Activated T-helper 1 cell treated with anti-CD3 and anti-CD28 coated beads, Interleukin-2, amount 50 U/mL, for 16 hours (primary cell): ENCODE results near the gene FBLN1.
"Not testable (repeated sequence)": the region's sequence is repeated elsewhere in the genome, so short reads cannot be mapped to it uniquely, and the experiment has no call there.

Experiments used
- DNase-seq, 2 donors: peaks; one replicate each; pipeline ENCODE4 v3.0.0-alpha.2; 2020; ENCODE audit warnings: low read depth in 1 of 2, low spot score in 1 of 2

FBLN1 gene

GRCh38 chr22:45502215-45503049 lies at the start of gene FBLN1:
FBLN1 (plus strand) TSS chr22:45502883; CDS start chr22:45502986, 103 bp downstream.
- no peak for DNase-seq

GRCh38 chr22:45453764-45454163 lies 48.9 kb upstream of the FBLN1 start:
- no peak for DNase-seq

GRCh38 chr22:45454275-45454674 lies 48.4 kb upstream of the FBLN1 start:
- DNase-seq = no peak

- DNase-seq = no peak
Observed at GRCh38 chr22:45455212-45455611, 47.5 kb upstream of the FBLN1 start.

- DNase-seq = no peak
Observed at GRCh38 chr22:45455621-45456020, 47.1 kb upstream of the FBLN1 start.

GRCh38 chr22:45456811-45457210 lies 45.9 kb upstream of the FBLN1 start:
- no peak for DNase-seq

GRCh38 chr22:45458532-45458931 lies 44.2 kb upstream of the FBLN1 start:
- no peak for DNase-seq

- no peak for DNase-seq
Observed at GRCh38 chr22:45459235-45459634, 43.4 kb upstream of the FBLN1 start.

- DNase-seq = no peak
Observed at GRCh38 chr22:45460288-45461109, 42.2 kb upstream of the FBLN1 start.

GRCh38 chr22:45462034-45462655 lies 40.5 kb upstream of the FBLN1 start:
- no peak for DNase-seq

- not testable (repeated sequence) for DNase-seq
Observed at GRCh38 chr22:45463691-45464090, 39.0 kb upstream of the FBLN1 start.

- DNase-seq = no peak
Observed at GRCh38 chr22:45465633-45466032, 37.0 kb upstream of the FBLN1 start.

GRCh38 chr22:45468872-45469271 lies 33.8 kb upstream of the FBLN1 start:
- no peak for DNase-seq

- DNase-seq = no peak
Observed at GRCh38 chr22:45469281-45470073, 33.2 kb upstream of the FBLN1 start.

GRCh38 chr22:45470871-45471270 lies 31.8 kb upstream of the FBLN1 start:
- no peak for DNase-seq

GRCh38 chr22:45472426-45472825 lies 30.3 kb upstream of the FBLN1 start:
- DNase-seq = no peak

GRCh38 chr22:45473626-45474237 lies 29.0 kb upstream of the FBLN1 start:
- no peak for DNase-seq

- DNase-seq = no peak
Observed at GRCh38 chr22:45475063-45475747, 27.5 kb upstream of the FBLN1 start.

GRCh38 chr22:45475851-45476514 lies 26.7 kb upstream of the FBLN1 start:
- no peak for DNase-seq
